OCI-M2 (cell line): ENCODE measurements around the gene RDH13.
"Not testable (repeated sequence)": the region's sequence is repeated elsewhere in the genome, so short reads cannot be mapped to it uniquely, and the experiment has no call there.

Experiments used
- DNase-seq: peaks from one replicate; lab custom pipeline; 2025; ENCODE audit not compliant: unreplicated experiment; lab: John Stamatoyannopoulos, UW

The RDH13 gene

GRCh38 chr19:55077106-55077505, 14.2 kb upstream of the RDH13 start:
- no peak for DNase-seq

- no peak for DNase-seq
Observed at GRCh38 chr19:55076321-55076720, 13.4 kb upstream of the RDH13 start.

GRCh38 chr19:55075371-55075998, 12.5 kb upstream of the RDH13 start, which contains the start of gene EPS8L1:
Gene EPS8L1 (plus strand): TSS chr19:55075869. CDS start chr19:55076445, 576 bp downstream.
- no peak for DNase-seq

- DNase-seq, result no peak
Observed at GRCh38 chr19:55071913-55072312, 9.0 kb upstream of the RDH13 start.

- no peak for DNase-seq
Observed at GRCh38 chr19:55071129-55071502, 8.2 kb upstream of the RDH13 start.

- DNase-seq, result no peak
Observed at GRCh38 chr19:55070466-55071128, 7.6 kb upstream of the RDH13 start.

- no peak for DNase-seq
Observed at GRCh38 chr19:55069865-55070197, 6.9 kb upstream of the RDH13 start.

- DNase-seq, result no peak
Observed at GRCh38 chr19:55068950-55069864, 6.3 kb upstream of the RDH13 start.

- DNase-seq, result no peak
Observed at GRCh38 chr19:55067869-55068268, 4.9 kb upstream of the RDH13 start.

- no peak for DNase-seq
Observed at GRCh38 chr19:55066107-55066709, 3.3 kb upstream of the RDH13 start.

- DNase-seq, result not testable (repeated sequence)
Observed at GRCh38 chr19:55065516-55065915, 2.6 kb upstream of the RDH13 start.

GRCh38 chr19:55063492-55063843, 520 bp upstream of the RDH13 start:
- no peak for DNase-seq

- DNase-seq, result not testable (repeated sequence)
Observed at GRCh38 chr19:55060287-55060686, 2.7 kb downstream of the RDH13 start.

GRCh38 chr19:55058781-55059610, 4.0 kb downstream of the RDH13 start:
- DNase-seq, result no peak

GRCh38 chr19:55056827-55057226, 6.1 kb downstream of the RDH13 start:
- DNase-seq, result no peak

GRCh38 chr19:55053735-55054134, 9.2 kb downstream of the RDH13 start:
- DNase-seq, result no peak

GRCh38 chr19:55050749-55051532, 12.0 kb downstream of the RDH13 start:
- DNase-seq, result no peak

- no peak for DNase-seq
Observed at GRCh38 chr19:55048446-55048845, 14.5 kb downstream of the RDH13 start.

GRCh38 chr19:55047951-55048350, 15.0 kb downstream of the RDH13 start:
- DNase-seq, result no peak
